Astrocyte of the cerebellum (primary cell): ENCODE measurements around the gene PEAK1.

Source experiments
- DNase-seq: peaks from one replicate; pipeline ENCODE4 v3.0.0-alpha.2; 2011; ENCODE audit warnings: low read depth
- H3K4me3 ChIP-seq: 2 replicates; pipeline ENCODE4 v1.5.1; 2011; ENCODE audit warnings: mild to moderate bottlenecking, low read depth, low read length, moderate library complexity
- CTCF ChIP-seq: IDR thresholded peaks from 2 replicates; pipeline ENCODE4 v1.5.1; 2012; ENCODE audit warnings: low read length, low read depth, moderate library complexity, mild to moderate bottlenecking; ENCODE audit errors: missing control alignments
- in situ Hi-C: cut with HindIII; loops from 2 replicates; pipeline ENCODE4 v1.10.0; 2017; ENCODE audit warnings: low sequenced_read_pairs

The PEAK1 gene

DNA sequence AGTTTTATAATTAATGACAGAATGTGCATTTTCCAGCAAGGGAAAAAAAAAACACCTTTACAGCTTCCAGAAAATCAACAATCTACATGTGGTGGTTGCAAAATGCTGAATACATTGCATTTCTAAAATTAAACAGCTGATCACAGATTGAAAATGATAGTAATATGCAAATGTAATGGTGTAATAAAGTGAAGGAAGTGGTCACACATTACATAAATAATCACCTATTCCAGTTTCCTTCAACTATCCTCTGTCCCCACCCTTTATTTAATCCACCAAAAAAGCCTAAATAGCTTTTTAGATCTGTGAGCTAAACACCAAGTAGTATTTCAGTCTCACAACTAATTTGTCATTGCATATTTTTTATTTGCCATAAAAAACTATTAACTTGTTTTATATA lies 110.5 kb downstream of the PEAK1 start:
- no peak overlapping the region for H3K4me3 ChIP-seq
- in situ Hi-C loops = no loop called here
- DNase-seq = no peak
- TF ChIP-seq CTCF = no peak

DNA sequence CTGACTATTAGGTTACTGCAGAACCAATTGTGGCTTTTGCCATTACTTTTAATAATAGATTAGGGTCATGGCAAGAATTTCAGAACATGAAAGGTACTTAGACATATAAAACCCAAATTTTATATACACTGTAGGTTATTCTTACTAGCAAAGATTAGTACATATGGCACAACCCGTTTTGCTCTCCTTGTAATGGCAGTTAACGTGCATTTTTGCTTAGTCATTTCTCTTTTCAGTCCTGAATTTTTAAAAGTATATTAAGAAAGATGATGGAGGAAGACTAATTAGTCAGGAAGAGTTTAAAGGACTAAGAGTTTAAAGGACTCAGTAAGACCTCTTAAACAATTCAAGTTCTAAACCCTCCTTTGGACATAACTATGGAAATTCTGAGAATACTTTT lies 114.0 kb downstream of the PEAK1 start:
- in situ Hi-C loops = no loop called here
- DNase-seq = no peak
- no peak overlapping the region for H3K4me3 ChIP-seq
- no peak for TF ChIP-seq CTCF

GRCh38 chr15:77296773-77297337 lies 123.0 kb downstream of the PEAK1 start:
- in situ Hi-C loops = no loop called here
- no peak for DNase-seq
- no peak for TF ChIP-seq CTCF
- H3K4me3 ChIP-seq = no peak overlapping the region

DNA sequence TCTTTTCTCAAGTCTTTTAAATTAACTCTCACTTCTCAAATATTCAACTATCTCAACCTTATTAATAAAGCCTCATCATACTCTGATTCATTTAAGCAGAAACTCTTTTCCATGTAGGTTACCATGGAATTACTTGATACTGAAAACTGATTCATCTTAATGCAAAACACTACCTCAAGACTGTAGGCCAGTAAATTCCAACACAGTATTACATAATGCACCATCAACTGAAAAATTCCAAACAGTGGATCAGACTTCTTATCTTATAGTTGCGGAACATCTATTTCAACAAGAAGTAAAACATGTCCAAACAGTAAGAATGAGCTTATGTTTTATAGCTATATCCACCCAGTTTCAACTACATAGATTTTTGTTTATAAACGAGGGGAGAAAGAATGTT lies 124.5 kb downstream of the PEAK1 start:
- TF ChIP-seq CTCF = no peak
- DNase-seq = no peak
- H3K4me3 ChIP-seq = no peak overlapping the region
- in situ Hi-C loops = no loop called here

DNA sequence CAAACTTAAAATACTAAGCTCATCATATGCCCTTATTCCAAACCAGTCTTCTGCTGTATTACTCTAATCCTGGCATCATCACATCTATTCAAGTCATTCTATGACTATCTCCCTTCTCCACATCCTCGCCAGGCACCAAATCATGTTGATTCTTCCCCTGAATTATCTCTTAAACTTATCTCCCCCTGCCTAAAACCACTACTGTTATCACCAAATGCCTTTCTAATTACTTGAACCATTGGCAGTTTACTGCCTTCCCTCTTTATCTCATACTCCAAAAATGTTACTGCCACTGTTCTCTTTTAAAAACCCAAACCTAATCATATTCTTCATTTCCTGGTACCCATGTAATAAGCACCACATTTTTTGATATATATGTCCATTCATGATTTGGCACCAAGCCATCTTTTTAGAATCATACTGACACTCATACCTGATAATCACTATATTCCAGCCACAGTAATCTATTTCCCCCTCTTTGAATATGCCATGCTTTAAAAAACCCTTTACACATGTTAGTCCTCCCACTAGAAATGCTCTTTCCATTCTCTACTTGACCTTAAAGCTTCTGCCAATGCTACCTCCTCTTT lies 126.8 kb downstream of the PEAK1 start:
- DNase-seq = no peak
- H3K4me3 ChIP-seq = no peak overlapping the region
- in situ Hi-C loops = no loop called here
- no peak for TF ChIP-seq CTCF

GRCh38 chr15:77291107-77291506 lies 128.8 kb downstream of the PEAK1 start:
- no peak for DNase-seq
- H3K4me3 ChIP-seq = no peak overlapping the region
- in situ Hi-C loops = no loop called here
- TF ChIP-seq CTCF = no peak
